ENCODE measurements around the gene CRYL1. TPM values are rescaled to one million over a fixed set of nuclear protein-coding genes. Genes with fewer than 3 reads are reported as not detected.
A peak's percentile ranks its signal among the peaks of the same experiment; 100 is the strongest.

CRYL1 gene
- polyA plus RNA-seq, 3 donors, result 35.0 to 70.2 (median 51.4) TPM

GRCh38 chr13:20451397-20451796 lies 74.3 kb downstream of the CRYL1 start:
- Histone ChIP-seq H3K4me1 (ENCODE audit: control insufficient read depth in 1 of 2, insufficient read depth in 2 of 2, low read length in 2 of 2) (no peaks in the 10 kb centered on the region), H3K4me2 (replicated peaks; ENCODE audit: extremely low read depth, low read length, poor library complexity, severe bottlenecking) (no peak overlapping the region), H3K4me3 (replicated peaks in 1 of 3; ENCODE audit: low read depth in 2 of 3, low read length in 3 of 3) (no peak overlapping the region), H3K9ac (ENCODE audit: insufficient read depth, low read length, poor library complexity, severe bottlenecking) (no peak overlapping the region), H3K27me3 (ENCODE audit: control insufficient read depth in 2 of 2, insufficient read depth in 2 of 2, low read length in 2 of 2) (no peaks in the 10 kb centered on the region), H3K27ac (ENCODE audit: low read depth in 1 of 2, low read length in 2 of 2) (no peak overlapping the region), H2AFZ (ENCODE audit: insufficient read depth, low read depth, low read length, poor library complexity, severe bottlenecking) (no peak overlapping the region), H3K36me3 (replicated peaks in 1 of 2; ENCODE audit: control insufficient read depth in 1 of 2, insufficient read depth in 2 of 2, low read length in 2 of 2) (no peaks in the 10 kb centered on the region), H3K9me3 (replicated peaks in 1 of 2; ENCODE audit: control insufficient read depth in 1 of 2, insufficient read depth in 1 of 2, low read length in 2 of 2) (peaks cover 10 to 32% of the 10 kb centered on the region in 2 donors), H4K20me1 (ENCODE audit: insufficient read depth, low read length) (no peaks in the 10 kb centered on the region), H3K79me2 (ENCODE audit: insufficient read depth, low read length) (no peaks in the 10 kb centered on the region)
- DNase-seq, result no peak
- intact Hi-C loops (cut with micrococcal nuclease), result no loop called here
- no peak overlapping the region for H3K4me3 Mint-ChIP-seq
- H3K27ac Mint-ChIP-seq, result peak overlapping the region in 1 of 7 donors; percentile 40
- H3K36me3 Mint-ChIP-seq, result peaks cover 6 to 12% of the 10 kb centered on the region in 2 donors
- H3K27me3 Mint-ChIP-seq (ENCODE audit: low read depth in 3 of 3), result peaks cover 0 to 3% (median 0%) of the 10 kb centered on the region in 3 donors
- TF ChIP-seq CTCF (IDR thresholded peaks at IDR 0.05), result no peak
- peaks cover 12 to 29% (median 26%) of the 10 kb centered on the region in 7 donors for H3K9me3 Mint-ChIP-seq
- no peaks in the 10 kb centered on the region for H3K4me1 Mint-ChIP-seq

- no peaks in the 10 kb centered on the region for H3K4me1 Mint-ChIP-seq
- H3K4me2 ChIP-seq (replicated peaks; ENCODE audit: extremely low read depth, low read length, poor library complexity, severe bottlenecking), result no peak overlapping the region
- H3K9me3 Mint-ChIP-seq, result peaks cover 12 to 34% (median 29%) of the 10 kb centered on the region in 7 donors
- no peaks in the 10 kb centered on the region for H3K36me3 ChIP-seq (replicated peaks in 1 of 2; ENCODE audit: control insufficient read depth in 1 of 2, insufficient read depth in 2 of 2, low read length in 2 of 2)
- no peak for DNase-seq
- no peaks in the 10 kb centered on the region for H3K4me1 ChIP-seq (ENCODE audit: control insufficient read depth in 1 of 2, insufficient read depth in 2 of 2, low read length in 2 of 2)
- H3K36me3 Mint-ChIP-seq, result peaks cover 8 to 12% of the 10 kb centered on the region in 2 donors
- no peak overlapping the region for H3K4me3 Mint-ChIP-seq
- intact Hi-C loops (cut with micrococcal nuclease), result no loop called here
- no peak overlapping the region for H3K27ac ChIP-seq (ENCODE audit: low read depth in 1 of 2, low read length in 2 of 2)
- WGBS (ENCODE audit: insufficient coverage), result no CpG with 5 or more reads among the region's 1 CpG
- peaks cover 0 to 2% (median 0%) of the 10 kb centered on the region in 3 donors for H3K27me3 Mint-ChIP-seq (ENCODE audit: low read depth in 3 of 3)
- H2AFZ ChIP-seq (ENCODE audit: insufficient read depth, low read depth, low read length, poor library complexity, severe bottlenecking), result no peak overlapping the region
- H3K4me3 ChIP-seq (replicated peaks in 1 of 3; ENCODE audit: low read depth in 2 of 3, low read length in 3 of 3), result no peak overlapping the region
- no peak overlapping the region for H3K9ac ChIP-seq (ENCODE audit: insufficient read depth, low read length, poor library complexity, severe bottlenecking)
- H3K27ac Mint-ChIP-seq, result no peak overlapping the region
- H3K27me3 ChIP-seq (ENCODE audit: control insufficient read depth in 2 of 2, insufficient read depth in 2 of 2, low read length in 2 of 2), result no peaks in the 10 kb centered on the region
- H4K20me1 ChIP-seq (ENCODE audit: insufficient read depth, low read length), result no peaks in the 10 kb centered on the region
- H3K9me3 ChIP-seq (replicated peaks in 1 of 2; ENCODE audit: control insufficient read depth in 1 of 2, insufficient read depth in 1 of 2, low read length in 2 of 2), result peaks cover 15 to 36% of the 10 kb centered on the region in 2 donors
- H3K79me2 ChIP-seq (ENCODE audit: insufficient read depth, low read length), result no peaks in the 10 kb centered on the region
- no peak for TF ChIP-seq CTCF (IDR thresholded peaks at IDR 0.05)
These were observed 77.2 kb downstream of the CRYL1 start for GRCh38 chr13:20448470-20448869.
